IMR-90 (cell line): ENCODE results near the gene MTFR1L.

Experiments
- BHLHE40 ChIP-seq: fragments of 150-350 bp; IDR thresholded peaks from 2 replicates; pipeline ENCODE4 v1.6.1; 2016; ENCODE audit warnings: mild to moderate bottlenecking, low read depth, low read length
- CEBPB ChIP-seq: IDR thresholded peaks from 2 replicates; pipeline ENCODE4 v1.6.1; 2012; ENCODE audit warnings: low read depth, low read length, improper control_type of control experiment
- CTCF ChIP-seq: conservative IDR thresholded peaks from 2 replicates; pipeline ENCODE4 v1.5.1; 2012; ENCODE audit warnings: mild to moderate bottlenecking, low read depth, low read length, improper control_type of control experiment
- MAFK ChIP-seq: IDR thresholded peaks from 2 replicates; pipeline ENCODE4 v1.6.1; 2012; ENCODE audit warnings: low read depth, low read length, improper control_type of control experiment
- MXI1 ChIP-seq: IDR thresholded peaks from 2 replicates; pipeline ENCODE4 v1.6.1; 2012; ENCODE audit warnings: low read depth, mild to moderate bottlenecking, low read length, moderate library complexity, borderline replicate concordance
- POLR2A ChIP-seq: IDR thresholded peaks from 2 replicates; pipeline ENCODE4 v1.6.1; 2012; ENCODE audit warnings: mild to moderate bottlenecking, low read depth, low read length
- RFX5 ChIP-seq: IDR thresholded peaks from 2 replicates; pipeline ENCODE4 v1.8.0; 2012; ENCODE audit warnings: low read depth, mild to moderate bottlenecking, low read length, moderate library complexity
- SMC3 ChIP-seq: fragments of 150-350 bp; IDR thresholded peaks from 2 replicates; pipeline ENCODE4 v1.6.1; 2016; ENCODE audit warnings: low read depth, mild to moderate bottlenecking, antibody characterized with exemption, low read length, moderate library complexity
- USF2 ChIP-seq: fragments of 150-350 bp; IDR thresholded peaks from 2 replicates; pipeline ENCODE4 v1.6.1; 2017; ENCODE audit warnings: mild to moderate bottlenecking, antibody characterized with exemption, low read length, low read depth

- TF ChIP-seq RFX5 (no peak), CEBPB (no peak), MXI1 (no peak), CTCF (no peak), USF2 (no peak), MAFK (no peak), POLR2A (no peak), BHLHE40 (no peak), SMC3 (no peak)
Observed at GRCh38 chr1:25872713-25873112, 53.0 kb downstream of the MTFR1L start.
